ENCODE measurements around the gene SMR3B.

GRCh38 chr4:70380578-70380977 lies 2.4 kb upstream of the SMR3B start:
- TF ChIP-seq EZH2 (IDR thresholded peaks at IDR 0.05; ENCODE audit: insufficient read depth, poor library complexity, severe bottlenecking) (no peak), EZH2phosphoT487 (IDR thresholded peaks at IDR 0.05; ENCODE audit: insufficient read depth, low read depth) (no peak)

Data from GM23248 (cell line).